ENCODE measurements around the gene PTCHD1. TPM values are rescaled to one million over a fixed set of nuclear protein-coding genes. Genes with fewer than 3 reads are reported as not detected.

The PTCHD1 gene
- polyA plus RNA-seq, 2 of the 4 experiments (the other 2 are of a cell fraction): not detected

DNA sequence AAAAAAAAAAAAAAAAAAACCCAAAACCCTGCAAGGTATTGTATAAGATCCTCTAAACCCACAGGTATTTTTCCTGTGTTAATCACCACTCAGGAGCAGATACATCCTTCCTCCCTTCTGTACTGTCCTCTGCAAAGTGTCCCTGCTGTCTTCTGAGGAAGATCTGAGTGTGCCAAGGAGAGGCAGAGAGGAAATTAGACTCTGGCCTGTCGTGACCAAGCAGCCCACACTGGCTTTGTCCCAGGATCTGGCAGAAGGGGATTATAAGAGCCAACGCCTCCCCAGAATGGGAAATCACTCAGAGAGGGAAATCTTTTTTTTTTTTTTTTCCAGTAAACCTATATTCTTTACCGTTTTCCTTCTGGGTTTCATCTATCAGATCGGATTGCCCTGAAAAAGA, 39.6 kb downstream of the PTCHD1 start:
- 0% methylated on average over 4 of the region's 4 CpGs for WGBS (ENCODE audit: missing lambda C conversion rate)
- DNase-seq (ENCODE audit: low read depth in 1 of 2, low spot score in 1 of 2): no peak
- H3K4me1 ChIP-seq: peaks cover 3% of the 10 kb centered on the region; the same call in 1 of the 3 replicates
- ChIA-PET POLR2A (no interaction called here), CTCF (no interaction called here)
- FAIRE-seq: no peak
- H3K4me3 ChIP-seq: no peak overlapping the region
- no peaks in the 10 kb centered on the region for H3K9me3 ChIP-seq
- no peak overlapping the region for H3K27ac ChIP-seq
- TF ChIP-seq FOSB (CRISPR knock-in tag; IDR thresholded peaks at IDR 0.05) (no peak), RARB (CRISPR knock-in tag; IDR thresholded peaks at IDR 0.05) (no peak), RNF2 (IDR thresholded peaks at IDR 0.05; ENCODE audit: borderline replicate concordance, low read depth) (no peak)
- ATAC-seq: no peak
- H3K4me2 ChIP-seq: no peak overlapping the region

DNA sequence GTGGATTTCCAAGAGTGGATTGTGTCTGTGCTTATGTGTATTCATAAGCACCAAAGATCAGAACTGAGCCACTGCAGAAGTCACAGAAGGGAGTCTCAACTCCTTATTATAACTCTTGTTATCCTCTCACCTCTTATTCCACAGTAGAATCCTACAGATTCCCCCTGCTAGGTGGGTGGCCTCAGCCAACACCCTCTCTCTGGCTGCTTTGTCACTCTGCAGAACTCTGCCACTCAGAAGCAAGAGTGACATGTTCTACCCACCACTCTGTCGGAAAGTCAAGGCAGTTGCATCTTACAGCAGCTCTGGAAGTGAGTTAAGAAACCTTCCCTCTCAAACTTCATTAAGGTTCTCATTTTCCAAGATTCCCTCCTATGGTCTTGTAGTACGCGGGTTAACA, 41.9 kb downstream of the PTCHD1 start:
- DNase-seq (ENCODE audit: low read depth in 1 of 2, low spot score in 1 of 2) (no peak), FAIRE-seq (no peak), ATAC-seq (no peak)
- WGBS (ENCODE audit: missing lambda C conversion rate): 58% methylated on average over 3 of the region's 3 CpGs
- Histone ChIP-seq H3K4me1 (peaks cover 3% of the 10 kb centered on the region; the same call in 1 of the 3 replicates), H3K27ac (no peak overlapping the region), H3K4me3 (no peak overlapping the region), H3K9me3 (no peaks in the 10 kb centered on the region), H3K4me2 (no peak overlapping the region)
- ChIA-PET CTCF (no interaction called here), POLR2A (no interaction called here)
- TF ChIP-seq ZNF302 (CRISPR knock-in tag; IDR thresholded peaks at IDR 0.05) (no peak), RAD21 (conservative IDR thresholded peaks at IDR 0.05 in 1 of 2, IDR thresholded peaks at IDR 0.05 in 1 of 2) (no peak), ESRRA (IDR thresholded peaks at IDR 0.05; ENCODE audit: borderline replicate concordance, low read length) (no peak), EP300 (IDR thresholded peaks at IDR 0.05) (no peak), MYC (IDR thresholded peaks at IDR 0.05; ENCODE audit: borderline replicate concordance, low read length) (no peak), NPAS2 (CRISPR knock-in tag; IDR thresholded peaks at IDR 0.05; ENCODE audit: borderline replicate concordance) (no peak), GATA3 (IDR thresholded peaks at IDR 0.05; ENCODE audit: borderline replicate concordance) (no peak), BHLHE40 (IDR thresholded peaks at IDR 0.05; ENCODE audit: low read depth, low read length) (no peak), FOXS1 (CRISPR knock-in tag; IDR thresholded peaks at IDR 0.05) (no peak), KDM5A (IDR thresholded peaks at IDR 0.05) (no peak), POLR2A (IDR thresholded peaks at IDR 0.05; ENCODE audit: low read length) (no peak), NFE2L2 (conservative IDR thresholded peaks at IDR 0.05; ENCODE audit: low read length) (no peak), HOXB5 (CRISPR knock-in tag; IDR thresholded peaks at IDR 0.05) (no peak), EHMT2 (IDR thresholded peaks at IDR 0.05; ENCODE audit: low read depth) (no peak), RFX5 (IDR thresholded peaks at IDR 0.05) (no peak), TFCP2L1 (CRISPR knock-in tag; IDR thresholded peaks at IDR 0.05) (no peak), SMC3 (IDR thresholded peaks at IDR 0.05) (no peak), FOSL2 (IDR thresholded peaks at IDR 0.05) (no peak), FOSL2 (CRISPR knock-in tag; IDR thresholded peaks at IDR 0.05) (no peak)
- TF ChIP-seq, protein P1, sequence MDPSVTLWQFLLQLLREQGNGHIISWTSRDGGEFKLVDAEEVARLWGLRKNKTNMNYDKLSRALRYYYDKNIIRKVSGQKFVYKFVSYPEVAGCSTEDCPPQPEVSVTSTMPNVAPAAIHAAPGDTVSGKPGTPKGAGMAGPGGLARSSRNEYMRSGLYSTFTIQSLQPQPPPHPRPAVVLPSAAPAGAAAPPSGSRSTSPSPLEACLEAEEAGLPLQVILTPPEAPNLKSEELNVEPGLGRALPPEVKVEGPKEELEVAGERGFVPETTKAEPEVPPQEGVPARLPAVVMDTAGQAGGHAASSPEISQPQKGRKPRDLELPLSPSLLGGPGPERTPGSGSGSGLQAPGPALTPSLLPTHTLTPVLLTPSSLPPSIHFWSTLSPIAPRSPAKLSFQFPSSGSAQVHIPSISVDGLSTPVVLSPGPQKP (IDR thresholded peaks at IDR 0.05; ENCODE audit: low read depth, low read length): no peak

DNA sequence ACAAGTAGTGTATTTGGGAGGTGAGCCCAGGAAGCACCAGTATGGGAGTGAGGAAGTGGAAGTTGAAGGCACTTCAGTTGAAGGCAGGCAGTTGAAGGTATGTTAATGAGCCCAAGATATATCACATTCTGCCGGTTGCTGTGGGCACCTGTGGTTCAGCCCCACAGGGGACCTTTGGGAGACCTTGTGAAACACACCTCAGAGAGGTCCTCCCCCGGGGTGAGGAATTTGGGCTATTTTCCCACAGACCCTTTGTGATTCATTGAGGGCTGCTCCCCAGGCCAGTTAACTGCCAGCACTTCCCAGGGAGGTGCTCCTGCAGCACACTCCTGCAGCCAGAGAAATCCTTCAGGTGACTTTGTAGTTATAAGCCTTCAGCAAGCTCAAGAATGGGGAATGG, 45.9 kb downstream of the PTCHD1 start:
- TF ChIP-seq, protein P2, sequence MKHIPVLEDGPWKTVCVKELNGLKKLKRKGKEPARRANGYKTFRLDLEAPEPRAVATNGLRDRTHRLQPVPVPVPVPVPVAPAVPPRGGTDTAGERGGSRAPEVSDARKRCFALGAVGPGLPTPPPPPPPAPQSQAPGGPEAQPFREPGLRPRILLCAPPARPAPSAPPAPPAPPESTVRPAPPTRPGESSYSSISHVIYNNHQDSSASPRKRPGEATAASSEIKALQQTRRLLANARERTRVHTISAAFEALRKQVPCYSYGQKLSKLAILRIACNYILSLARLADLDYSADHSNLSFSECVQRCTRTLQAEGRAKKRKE (CRISPR knock-in tag; IDR thresholded peaks at IDR 0.05; ENCODE audit: low read depth): no peak
- TF ChIP-seq RNF2 (IDR thresholded peaks at IDR 0.05; ENCODE audit: borderline replicate concordance, low read depth) (no peak), HOXB13 (CRISPR knock-in tag; IDR thresholded peaks at IDR 0.05; ENCODE audit: low read depth) (no peak), FOSB (CRISPR knock-in tag; IDR thresholded peaks at IDR 0.05) (no peak), HEYL (CRISPR knock-in tag; IDR thresholded peaks at IDR 0.05) (no peak), GATA3 (IDR thresholded peaks at IDR 0.05; ENCODE audit: borderline replicate concordance) (no peak)
- TF ChIP-seq, protein P3, sequence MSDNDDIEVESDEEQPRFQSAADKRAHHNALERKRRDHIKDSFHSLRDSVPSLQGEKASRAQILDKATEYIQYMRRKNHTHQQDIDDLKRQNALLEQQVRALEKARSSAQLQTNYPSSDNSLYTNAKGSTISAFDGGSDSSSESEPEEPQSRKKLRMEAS (IDR thresholded peaks at IDR 0.05): no peak
- POLR2A ChIA-PET: no interaction called here
- H3K27ac ChIP-seq: no peak overlapping the region
- FAIRE-seq (no peak), DNase-seq (ENCODE audit: low read depth in 1 of 2, low spot score in 1 of 2) (no peak), ATAC-seq (no peak)
- H3K9me3 ChIP-seq: no peaks in the 10 kb centered on the region
- CTCF ChIA-PET: no interaction called here
- H3K4me3 ChIP-seq: no peak overlapping the region
- WGBS (ENCODE audit: missing lambda C conversion rate): 17% methylated on average over 2 of the region's 2 CpGs
- no peaks in the 10 kb centered on the region for H3K4me1 ChIP-seq
- no peak overlapping the region for H3K4me2 ChIP-seq
